ENCODE data around the gene TST. TPM values are rescaled to one million over a fixed set of nuclear protein-coding genes. Genes with fewer than 3 reads are reported as not detected.

The TST gene
- polyA plus RNA-seq (ENCODE audit: insufficient read length): 21.1 TPM

GRCh38 chr22:37019309-37020191 is at the start of gene TST, which contains the start of gene MPST:
Gene TST (minus strand): TSS chr22:37019447. CDS start chr22:37018732, 715 bp downstream.
Gene MPST (plus strand): TSS chr22:37019742. CDS start chr22:37019837, 95 bp downstream.
- peak; percentile 86 for DNase-seq

DNA sequence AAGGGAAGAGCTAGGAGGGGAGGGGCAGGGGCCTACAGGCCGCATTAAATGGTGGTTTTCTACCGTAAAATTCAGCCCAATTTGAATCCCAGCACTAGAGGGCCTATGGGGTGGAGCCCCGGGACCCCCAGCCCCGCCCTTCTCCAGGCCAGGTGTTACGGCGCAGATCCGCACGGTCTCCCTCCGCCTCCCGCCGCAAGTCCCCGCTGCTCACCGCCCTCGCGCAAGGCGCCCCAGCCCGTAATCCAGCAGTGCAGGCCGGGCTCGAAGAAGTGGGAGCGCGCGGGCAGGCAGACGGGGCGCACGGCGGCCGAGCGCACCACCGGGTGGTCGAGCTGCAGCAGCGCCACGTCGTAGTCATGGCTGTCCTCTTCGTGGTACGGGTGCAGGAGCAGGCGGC is 49.6 kb upstream of the TST start:
- no peak for DNase-seq

DNA sequence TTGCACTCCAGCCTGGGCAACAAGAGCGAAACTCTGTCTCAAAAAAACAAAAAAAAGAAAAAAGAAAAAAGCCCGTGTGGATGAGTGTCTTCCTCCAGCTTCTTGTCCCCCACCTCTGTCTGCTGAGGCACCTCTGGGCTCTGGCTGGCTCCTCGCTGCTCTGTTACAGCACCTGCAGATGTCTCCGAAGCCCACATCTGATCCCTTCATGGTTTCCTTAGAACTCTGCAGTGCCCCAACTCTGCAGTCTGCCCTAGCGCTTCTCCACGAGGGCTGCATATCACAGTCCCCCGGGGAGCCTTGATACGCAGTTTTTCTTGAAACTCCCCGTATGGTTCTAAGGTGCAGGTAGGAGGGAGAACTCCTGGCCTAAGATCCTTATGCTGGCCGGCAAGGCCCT is 48.2 kb upstream of the TST start:
- no peak for DNase-seq

GRCh38 chr22:37065961-37066360 is 46.7 kb upstream of the TST start:
- DNase-seq: no peak

DNA sequence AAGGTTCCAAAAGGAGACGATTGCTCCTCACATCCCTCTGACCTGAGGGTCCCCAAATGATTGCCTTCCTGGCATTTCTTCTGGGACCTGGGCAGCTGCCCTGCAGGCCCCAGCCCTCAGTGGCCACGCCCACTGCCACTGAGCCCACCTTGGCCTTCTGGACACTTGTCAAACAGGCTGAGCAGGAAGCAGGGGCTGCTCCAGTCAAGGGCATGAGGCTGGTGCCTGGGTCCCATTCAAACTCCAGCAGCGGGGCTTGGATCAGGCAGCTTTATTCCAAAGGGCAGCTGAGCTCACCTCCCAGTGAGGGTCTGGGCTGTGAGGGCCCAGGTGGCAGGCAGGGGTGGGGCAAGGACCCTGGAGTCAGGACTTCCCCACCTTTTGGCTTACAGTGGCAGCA is 45.9 kb upstream of the TST start:
- no peak for DNase-seq

GRCh38 chr22:37064553-37064952 is 45.3 kb upstream of the TST start:
- DNase-seq: no peak

GRCh38 chr22:37063431-37064420 is 44.5 kb upstream of the TST start:
- no peak for DNase-seq

GRCh38 chr22:37062702-37063381 is 43.6 kb upstream of the TST start:
- DNase-seq: no peak

DNA sequence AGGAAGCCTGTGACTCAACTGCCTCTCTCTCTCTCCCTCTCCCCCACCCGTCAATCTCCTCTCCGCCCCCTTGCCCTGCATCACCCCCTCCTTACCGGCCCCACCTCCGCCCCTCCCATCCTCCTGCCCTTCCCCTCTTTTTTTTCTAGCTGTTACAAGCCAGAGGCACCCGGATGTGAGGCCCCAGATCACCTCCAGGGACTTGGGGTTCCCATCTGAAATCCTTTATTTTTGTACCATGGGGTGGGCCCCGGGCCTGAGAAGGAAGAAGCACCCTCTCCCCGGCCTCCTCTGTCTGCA is 43.1 kb upstream of the TST start:
- DNase-seq: no peak

DNA sequence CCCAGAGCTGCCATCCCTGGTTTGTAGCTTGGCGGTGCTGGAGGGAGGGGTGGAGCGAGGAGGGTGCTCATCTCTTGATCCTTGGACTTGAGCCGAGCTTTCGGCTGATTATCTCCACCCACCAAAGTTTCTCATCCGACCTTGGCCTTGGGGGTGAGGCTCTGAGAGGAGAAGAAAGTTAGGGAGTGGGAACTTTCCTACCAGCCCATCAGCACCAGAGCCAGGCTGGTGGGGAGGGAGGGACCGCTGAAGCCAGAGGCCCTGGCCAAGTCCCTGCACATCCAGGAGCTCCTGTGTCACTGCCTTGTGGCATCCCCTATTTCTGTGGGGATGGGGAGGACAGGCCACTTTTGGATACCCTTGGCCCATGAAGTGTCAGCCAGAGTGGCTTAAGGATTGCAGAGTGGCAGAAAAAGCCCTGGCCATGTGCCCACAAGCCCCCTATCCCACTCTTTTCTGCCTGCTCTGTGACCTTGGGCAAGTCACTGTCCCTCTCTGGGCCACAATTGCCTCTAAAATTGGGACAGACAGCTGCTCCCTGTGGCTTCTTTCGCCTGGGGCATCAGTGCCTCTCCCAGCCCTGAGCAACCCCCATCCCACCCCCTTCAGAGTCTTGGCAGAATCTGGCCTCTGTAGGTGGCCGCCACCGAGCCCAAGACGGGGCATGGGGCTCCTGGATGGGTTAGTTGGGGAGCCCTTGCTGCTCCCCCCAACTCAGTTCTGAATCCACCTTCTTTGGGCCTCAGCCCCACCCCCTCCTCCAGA is 42.5 kb upstream of the TST start:
- DNase-seq: no peak

GRCh38 chr22:37060801-37061610 is 41.8 kb upstream of the TST start:
- no peak for DNase-seq

DNA sequence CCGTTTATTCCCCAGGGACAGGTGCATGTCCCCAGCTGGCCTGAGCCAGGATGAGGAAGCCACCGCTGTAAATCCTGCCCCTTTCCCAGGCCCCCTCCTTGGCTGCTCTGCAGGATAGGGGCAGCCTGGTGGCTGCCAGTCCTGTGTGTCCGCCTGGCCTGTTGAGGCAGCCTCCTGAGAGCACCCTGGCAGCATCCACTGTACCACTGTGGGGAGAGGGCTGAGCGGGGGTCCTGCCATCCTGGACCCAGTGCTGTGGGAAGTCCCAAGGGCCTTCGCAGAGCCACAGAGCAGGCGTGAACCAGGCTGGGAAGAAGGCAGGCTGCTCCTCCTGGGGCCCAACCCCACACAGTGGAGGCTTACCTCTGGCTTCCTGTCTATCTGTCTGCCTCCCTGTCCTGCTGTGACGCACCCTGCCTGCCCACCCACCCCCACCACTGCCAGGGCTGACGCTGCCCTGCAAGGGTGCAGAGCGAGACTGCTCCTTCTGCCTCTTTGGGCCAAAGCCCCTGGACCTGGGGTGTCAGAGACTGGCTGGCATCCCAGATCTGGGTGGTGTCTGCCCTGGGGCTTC is 40.7 kb upstream of the TST start:
- no peak for DNase-seq

GRCh38 chr22:37058917-37059701 is 39.9 kb upstream of the TST start:
- DNase-seq: no peak

DNA sequence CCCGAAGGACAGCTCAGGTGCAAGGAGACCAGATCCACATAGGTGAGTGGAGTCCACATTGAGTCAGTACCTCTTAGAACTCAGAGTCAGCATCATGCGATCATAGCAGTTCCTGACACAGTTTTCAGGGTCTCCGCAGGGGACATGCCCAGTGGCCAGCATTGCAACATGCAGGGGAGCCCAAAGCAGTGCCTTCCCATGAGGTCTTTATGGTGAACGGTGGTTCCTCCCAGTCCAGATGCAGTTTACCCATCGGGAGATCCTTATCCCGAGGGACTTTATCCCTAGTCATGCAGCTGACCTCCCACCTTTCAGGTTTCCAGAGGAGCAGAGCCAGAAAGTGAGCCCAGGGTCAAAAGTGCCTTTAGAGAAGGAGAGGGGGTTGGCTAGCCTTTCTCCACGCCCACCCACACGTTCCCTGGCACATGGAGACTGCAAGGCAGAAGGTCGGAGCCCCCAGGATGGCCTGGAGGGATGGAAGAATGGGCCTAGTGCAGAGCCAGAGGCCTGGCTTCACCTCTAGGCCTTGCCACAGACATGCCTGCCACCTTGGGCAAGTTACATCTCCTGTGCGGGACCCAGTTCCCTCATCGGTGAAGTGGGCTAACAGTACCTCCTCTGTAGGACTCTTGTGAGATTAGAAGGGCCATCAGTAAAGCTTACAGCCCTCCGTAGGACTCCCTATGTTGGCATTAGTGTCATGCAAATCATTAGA is 38.7 kb upstream of the TST start:
- DNase-seq: no peak

- no peak for DNase-seq
Measured at GRCh38 chr22:37057226-37057625, 38.0 kb upstream of the TST start.

- no peak for DNase-seq
Measured at GRCh38 chr22:37056246-37056645, 37.0 kb upstream of the TST start.

GRCh38 chr22:37054600-37055365 is 35.5 kb upstream of the TST start:
- DNase-seq: no peak

DNA sequence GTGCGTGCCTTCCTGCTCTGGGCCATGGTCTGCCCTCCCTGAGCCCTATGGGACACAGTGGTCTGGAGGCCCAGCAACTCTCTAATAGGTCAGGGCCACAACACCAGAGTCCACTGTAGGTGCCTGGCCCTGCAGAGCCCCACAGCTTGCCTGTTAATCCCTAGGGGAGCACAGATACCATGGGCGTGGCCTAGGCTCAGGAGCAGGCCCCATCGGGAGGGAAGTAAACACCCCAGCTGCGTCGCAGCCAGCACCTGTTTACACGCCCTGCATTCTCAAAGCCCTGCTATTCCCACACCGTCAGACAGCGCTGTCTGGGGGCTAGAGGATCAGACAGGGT is 34.8 kb upstream of the TST start:
- DNase-seq: no peak
